ENCODE results near the gene LYSMD1.
A peak's percentile ranks its signal among the peaks of the same experiment; 100 is the strongest.

LYSMD1 gene

DNA sequence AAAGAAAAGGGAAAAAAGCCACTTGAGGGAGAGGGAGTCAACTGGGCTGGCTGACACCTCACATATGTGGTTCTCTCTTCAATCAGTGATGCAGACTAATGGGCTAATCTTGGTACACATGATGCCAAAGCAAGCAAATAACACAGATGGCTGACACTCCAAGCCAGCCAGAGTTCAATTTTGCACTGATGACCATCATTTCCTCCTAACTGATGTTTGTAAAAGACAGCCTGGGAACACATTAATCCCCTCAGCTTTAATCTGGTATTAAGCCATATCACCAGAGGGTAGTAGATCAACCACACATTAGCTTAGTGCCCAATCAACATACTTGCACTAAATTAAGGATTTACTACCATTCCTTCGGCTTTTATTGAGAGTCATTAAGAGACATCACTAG, 21.5 kb upstream of the LYSMD1 start:
- no peaks in the 10 kb centered on the region for H3K27me3 ChIP-seq
- H3K27ac ChIP-seq = no peak overlapping the region
- TF ChIP-seq Cebpa-rat (IDR thresholded peaks at IDR 0.05) = no peak
- H3K9me3 ChIP-seq (replicated peaks in 1 of 11) = no peaks in the 10 kb centered on the region
- H3K4me1 ChIP-seq = peaks cover 22 to 29% (median 24%) of the 10 kb centered on the region in 10 experiments
- peaks cover 0 to 9% (median 0%) of the 10 kb centered on the region in 11 experiments; a peak in 4 of 22 replicates for H4K20me1 ChIP-seq
- no peak overlapping the region; a peak in 1 of 22 replicates for H3K4me2 ChIP-seq
- H3K9ac ChIP-seq = 0 out of 22 replicates have a peak overlapping the region, but pooled peaks of 1 of the 11 experiments have one; percentile 2
- H3K4me3 ChIP-seq = no peak overlapping the region
- peaks cover 38 to 52% (median 49%) of the 10 kb centered on the region in 11 experiments for H3K36me3 ChIP-seq

DNA sequence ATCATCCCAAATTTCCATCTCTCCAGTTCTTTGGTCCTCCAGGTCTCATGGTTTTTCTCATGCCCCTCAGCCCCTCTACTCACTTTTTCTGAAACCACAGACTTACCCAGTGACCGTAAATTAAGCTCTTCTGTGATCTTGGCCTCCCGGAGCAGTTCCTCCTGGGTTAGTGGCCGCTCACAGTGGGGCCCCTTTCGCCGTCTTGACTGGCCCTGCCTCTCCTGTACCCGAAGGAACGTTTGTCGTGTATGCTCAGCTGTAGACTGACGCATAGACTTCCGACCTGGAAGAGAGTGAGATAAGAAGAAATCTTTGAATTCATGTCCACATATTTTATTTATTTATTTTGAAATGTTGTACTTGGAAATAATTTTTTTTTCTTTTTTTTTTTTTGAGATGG, 18.5 kb upstream of the LYSMD1 start:
- H3K4me1 ChIP-seq = peaks cover 16 to 22% (median 17%) of the 10 kb centered on the region in 10 experiments
- H3K27ac ChIP-seq = no peak overlapping the region
- H3K27me3 ChIP-seq = no peaks in the 10 kb centered on the region
- H3K36me3 ChIP-seq = peaks cover 68 to 82% (median 79%) of the 10 kb centered on the region in 11 experiments
- H3K4me2 ChIP-seq = no peak overlapping the region
- no peak for TF ChIP-seq Cebpa-rat (IDR thresholded peaks at IDR 0.05)
- H3K4me3 ChIP-seq = no peak overlapping the region
- H3K9ac ChIP-seq = no peak overlapping the region
- H4K20me1 ChIP-seq = peaks cover 0 to 9% (median 0%) of the 10 kb centered on the region in 11 experiments; a peak in 4 of 22 replicates
- H3K9me3 ChIP-seq (replicated peaks in 1 of 11) = no peaks in the 10 kb centered on the region

DNA sequence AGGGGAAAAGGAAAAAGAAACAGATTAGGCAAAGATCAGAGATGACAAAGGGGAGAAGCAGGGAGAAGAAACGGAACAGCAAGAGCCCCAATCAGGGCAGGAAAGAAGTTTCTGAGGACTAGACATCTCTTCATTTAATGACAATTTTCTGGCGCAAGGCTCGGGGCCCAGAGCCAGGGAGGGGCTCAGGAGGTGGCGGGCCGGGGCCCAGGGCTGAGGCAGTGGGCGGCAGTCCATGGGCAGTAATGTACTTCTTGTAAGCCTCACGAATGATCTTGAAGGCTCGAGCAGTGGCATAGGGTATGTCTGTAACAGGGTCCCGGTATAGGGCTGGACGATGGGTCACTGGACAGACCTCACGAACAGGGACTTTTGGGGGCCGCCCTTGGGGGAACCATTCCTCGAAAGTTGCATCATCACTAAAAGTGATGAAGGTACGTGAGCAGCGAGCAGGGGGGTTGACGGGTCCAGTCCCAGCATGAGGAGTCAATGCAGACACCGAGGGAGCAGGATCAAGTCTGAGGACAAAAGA, 10.9 kb upstream of the LYSMD1 start:
- H3K4me1 ChIP-seq = peaks cover 0 to 14% (median 0%) of the 10 kb centered on the region in 10 experiments; a peak in 6 of 20 replicates
- H3K9me3 ChIP-seq (replicated peaks in 1 of 11) = no peaks in the 10 kb centered on the region
- TF ChIP-seq Cebpa-rat (IDR thresholded peaks at IDR 0.05) = 0 out of 22 replicates have a peak, but pooled peaks of 1 of the 11 experiments have one; percentile 11
- no peak overlapping the region for H3K4me3 ChIP-seq
- peaks cover 81 to 96% (median 91%) of the 10 kb centered on the region in 11 experiments for H3K36me3 ChIP-seq
- H3K9ac ChIP-seq = 0 out of 22 replicates have a peak overlapping the region, but pooled peaks of 1 of the 11 experiments have one; percentile 22
- peaks cover 0 to 9% (median 0%) of the 10 kb centered on the region in 11 experiments; a peak in 3 of 22 replicates for H4K20me1 ChIP-seq
- peak overlapping the region in 1 of 11 experiments; percentile 10; a peak in 1 of 22 replicates for H3K27ac ChIP-seq
- H3K4me2 ChIP-seq = no peak overlapping the region; a peak in 1 of 22 replicates
- no peaks in the 10 kb centered on the region for H3K27me3 ChIP-seq

DNA sequence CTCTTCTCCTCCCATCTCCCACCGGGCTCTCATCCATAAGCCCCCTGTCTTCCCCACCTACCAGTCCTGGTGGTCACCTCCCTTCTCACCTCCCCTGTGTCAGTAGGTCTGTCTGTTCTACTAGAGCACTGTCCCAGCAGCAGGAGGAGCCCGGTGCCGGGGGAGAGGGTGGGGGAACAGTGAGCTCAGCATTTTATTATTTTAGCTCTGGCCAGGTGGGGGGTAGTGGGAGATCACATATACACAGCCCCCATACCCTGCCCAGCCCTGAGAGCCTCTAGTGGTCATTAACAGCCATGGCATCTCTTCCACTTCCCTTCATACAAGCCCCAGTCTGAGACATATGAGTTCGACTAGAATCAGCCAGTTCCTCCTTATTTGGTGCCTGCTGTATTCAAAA, 10.2 kb upstream of the LYSMD1 start, which contains the start of gene TMOD4:
TSS of gene TMOD4 (minus strand) at position 119 of the 400 bp plus-strand sequence. CDS start 1,106 bp downstream, outside the sequence.
- H4K20me1 ChIP-seq = peaks cover 0 to 16% (median under 1%) of the 10 kb centered on the region in 11 experiments; a peak in 5 of 22 replicates
- H3K4me2 ChIP-seq = peak within 1 kb of the TSS in 2 of 11 experiments; percentile 5 to 33; a peak in 1 of 22 replicates
- no peaks in the 10 kb centered on the region for H3K27me3 ChIP-seq
- peaks cover 0 to 14% (median 0%) of the 10 kb centered on the region in 10 experiments; a peak in 6 of 20 replicates for H3K4me1 ChIP-seq
- no peaks in the 10 kb centered on the region for H3K9me3 ChIP-seq (replicated peaks in 1 of 11)
- H3K9ac ChIP-seq = peak within 1 kb of the TSS in 3 of 11 experiments; percentile 13 to 41 (median 22); a peak in 3 of 22 replicates
- peaks cover 81 to 96% (median 91%) of the 10 kb centered on the region in 11 experiments for H3K36me3 ChIP-seq
- no peak within 1 kb of the TSS for H3K4me3 ChIP-seq
- no peak for TF ChIP-seq Cebpa-rat (IDR thresholded peaks at IDR 0.05)
- peak within 1 kb of the TSS in 8 of 11 experiments; percentile 8 to 49 (median 24); a peak in 9 of 22 replicates for H3K27ac ChIP-seq

DNA sequence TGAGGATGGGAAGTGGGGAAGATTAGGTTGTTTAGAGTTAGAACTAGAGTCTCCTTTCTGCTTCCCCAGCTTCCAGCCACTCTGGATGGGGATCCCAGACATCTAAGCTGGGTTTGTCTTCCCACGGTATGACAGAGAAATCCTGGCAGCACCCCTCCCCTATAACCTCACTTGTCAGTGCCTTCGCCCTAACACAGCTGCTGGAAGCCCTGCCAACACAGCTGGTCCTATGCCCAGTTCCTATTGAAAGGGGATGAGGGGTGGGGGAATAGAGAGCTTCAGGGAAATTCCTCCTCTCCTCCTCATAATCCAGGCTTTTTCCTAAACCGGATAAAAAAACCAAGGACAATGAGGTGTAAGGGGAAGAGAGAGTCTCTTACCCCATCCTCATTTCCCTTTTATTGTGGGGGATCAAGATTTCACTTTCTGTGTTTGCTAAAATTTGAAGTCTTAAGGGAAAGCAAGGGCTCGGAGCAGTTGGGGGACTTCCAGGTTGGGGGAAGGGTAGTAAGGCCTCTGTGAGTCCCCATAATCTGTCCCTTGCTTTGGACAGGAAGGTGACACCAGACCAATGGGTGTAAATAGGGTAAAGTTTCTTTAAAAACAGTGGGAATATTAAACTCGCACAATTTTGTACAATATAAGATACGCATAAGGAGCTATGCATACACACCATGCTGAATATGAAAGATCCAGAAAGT, 9.5 kb upstream of the LYSMD1 start:
- H3K36me3 ChIP-seq = peaks cover 81 to 96% (median 91%) of the 10 kb centered on the region in 11 experiments
- H3K4me2 ChIP-seq = peak overlapping the region in 2 of 11 experiments; percentile 5 to 33; a peak in 1 of 22 replicates
- no peak for TF ChIP-seq Cebpa-rat (IDR thresholded peaks at IDR 0.05)
- peaks cover 0 to 21% (median 4%) of the 10 kb centered on the region in 11 experiments; a peak in 6 of 22 replicates for H4K20me1 ChIP-seq
- H3K4me1 ChIP-seq = peaks cover 0 to 14% (median 0%) of the 10 kb centered on the region in 10 experiments; a peak in 6 of 20 replicates
- no peaks in the 10 kb centered on the region for H3K27me3 ChIP-seq
- H3K4me3 ChIP-seq = no peak overlapping the region
- H3K9me3 ChIP-seq (replicated peaks in 1 of 11) = no peaks in the 10 kb centered on the region
- peak overlapping the region in 5 of 11 experiments; percentile 8 to 49 (median 34); a peak in 6 of 22 replicates for H3K27ac ChIP-seq
- peak overlapping the region in 2 of 11 experiments; percentile 13 to 41; a peak in 2 of 22 replicates for H3K9ac ChIP-seq

DNA sequence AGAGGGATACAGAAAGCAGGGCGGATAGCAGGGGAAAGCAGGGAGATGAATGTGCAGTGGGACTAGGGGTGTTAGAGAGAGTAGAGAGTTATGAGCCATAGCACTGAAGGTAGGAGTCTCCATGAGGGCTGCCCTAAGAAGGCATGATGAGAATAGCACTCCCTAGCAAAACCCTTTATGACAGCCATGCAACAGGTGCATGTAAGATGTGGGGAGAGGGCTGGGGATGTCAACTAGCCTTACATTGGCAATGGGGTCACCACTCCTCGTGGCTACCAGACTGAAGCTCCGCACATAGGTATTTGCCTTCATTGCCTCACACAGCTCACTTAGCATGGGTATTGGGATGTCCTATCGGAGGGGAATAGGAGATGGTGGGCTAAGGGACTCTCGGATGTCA, 5.5 kb upstream of the LYSMD1 start:
- Histone ChIP-seq H3K9ac (no peak overlapping the region), H3K27me3 (no peaks in the 10 kb centered on the region), H3K4me2 (no peak overlapping the region), H3K4me3 (no peak overlapping the region), H3K36me3 (peaks cover 73 to 90% (median 83%) of the 10 kb centered on the region in 11 experiments), H3K4me1 (peaks cover 10 to 28% (median 14%) of the 10 kb centered on the region in 10 experiments), H3K9me3 (replicated peaks in 1 of 11) (no peaks in the 10 kb centered on the region), H4K20me1 (peaks cover 0 to 25% (median 4%) of the 10 kb centered on the region in 11 experiments; a peak in 7 of 22 replicates), H3K27ac (no peak overlapping the region)
- no peak for TF ChIP-seq Cebpa-rat (IDR thresholded peaks at IDR 0.05)

DNA sequence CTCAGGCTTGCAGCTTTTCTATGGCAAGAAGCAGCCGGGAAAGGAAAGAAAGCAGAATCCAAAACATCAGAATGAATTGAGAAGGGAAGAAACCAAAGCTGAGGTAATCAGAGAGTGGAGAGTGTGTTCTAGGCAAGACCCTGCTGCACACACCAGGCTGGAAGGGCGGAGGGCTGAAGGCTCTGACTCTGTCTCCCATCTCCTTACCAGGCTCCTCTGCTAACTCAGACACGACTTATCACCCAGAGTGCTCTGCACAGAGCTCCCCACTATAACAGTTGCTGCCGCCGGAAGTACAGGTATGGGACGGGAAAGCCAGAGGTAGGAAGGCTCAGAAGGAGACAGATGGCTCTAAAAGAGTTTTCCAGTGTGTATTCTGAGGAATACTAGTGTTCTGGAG, 1.4 kb upstream of the LYSMD1 start:
- Histone ChIP-seq H3K36me3 (peaks cover 51 to 83% (median 66%) of the 10 kb centered on the region in 11 experiments), H3K4me2 (peak overlapping the region; percentile 91 to 100 (median 97)), H3K27me3 (no peaks in the 10 kb centered on the region), H3K9ac (peak overlapping the region; percentile 83 to 94 (median 89)), H4K20me1 (peaks cover 0 to 45% (median 14%) of the 10 kb centered on the region in 11 experiments; a peak in 12 of 22 replicates), H3K27ac (peak overlapping the region in 10 of 11 experiments; percentile 73 to 89 (median 86); a peak in 17 of 22 replicates), H3K4me1 (peaks cover 33 to 52% (median 46%) of the 10 kb centered on the region in 10 experiments), H3K9me3 (replicated peaks in 1 of 11) (no peaks in the 10 kb centered on the region), H3K4me3 (peak overlapping the region; percentile 72 to 94 (median 88))
- TF ChIP-seq Cebpa-rat (IDR thresholded peaks at IDR 0.05) = no peak

DNA sequence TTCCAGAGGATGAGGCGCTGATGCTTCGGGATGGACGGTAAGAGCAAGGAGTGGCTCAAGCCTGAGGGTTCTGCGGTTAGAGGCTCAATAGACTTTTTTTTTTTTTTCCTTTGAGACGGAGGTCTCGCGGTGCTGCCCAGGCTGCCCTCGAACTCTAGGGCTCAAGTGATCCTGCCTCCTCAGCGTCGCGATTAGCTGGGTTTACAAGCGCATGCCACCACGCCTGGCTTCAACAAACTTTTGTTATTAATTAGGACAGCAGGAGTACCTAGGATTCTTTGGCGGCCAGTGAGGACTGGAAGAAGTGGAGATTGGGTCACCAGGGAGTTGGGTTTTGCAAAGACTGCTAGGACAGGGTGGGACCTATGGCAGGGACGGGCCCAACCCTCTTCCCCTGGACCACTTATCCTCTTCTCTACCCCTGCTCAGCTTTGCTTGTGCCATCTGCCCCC, 829 bp upstream of the LYSMD1 start:
- peaks cover 48 to 83% (median 66%) of the 10 kb centered on the region in 11 experiments for H3K36me3 ChIP-seq
- H3K27me3 ChIP-seq = no peaks in the 10 kb centered on the region
- peak overlapping the region; percentile 73 to 89 (median 86) for H3K27ac ChIP-seq
- peaks cover 0 to 51% (median 20%) of the 10 kb centered on the region in 11 experiments; a peak in 12 of 22 replicates for H4K20me1 ChIP-seq
- no peaks in the 10 kb centered on the region for H3K9me3 ChIP-seq (replicated peaks in 1 of 11)
- H3K4me2 ChIP-seq = peak overlapping the region; percentile 91 to 100 (median 97)
- H3K4me1 ChIP-seq = peaks cover 33 to 58% (median 52%) of the 10 kb centered on the region in 10 experiments
- H3K4me3 ChIP-seq = peak overlapping the region; percentile 72 to 94 (median 88)
- H3K9ac ChIP-seq = peak overlapping the region; percentile 83 to 94 (median 89)
- no peak for TF ChIP-seq Cebpa-rat (IDR thresholded peaks at IDR 0.05)

All from BLaER1 treated with 17β-estradiol and CSF1 and Interleukin-3, amounts not matched to agents 10 nM and 100 nM (cell line).